Body of pancreas (tissue), 4 donors: ENCODE results near the gene OTOP1. TPM values are rescaled to one million over a fixed set of nuclear protein-coding genes. Genes with fewer than 3 reads are reported as not detected.
"Not testable (repeated sequence)": the region's sequence is repeated elsewhere in the genome, so short reads cannot be mapped to it uniquely, and the experiment has no call there.

ENCODE experiments used
- ATAC-seq: fragments of 150-250 bp; one replicate; pipeline ENCODE4 v1.9.1; 2016
- DNase-seq, 4 donors: peaks; one replicate each; pipeline ENCODE4 v3.0.0-alpha.2; 2019
- H3K27ac ChIP-seq, 4 donors: fragments of 200-600 bp; sonication (generic); 1 replicate in 3 of 4; 2 replicates in 1 of 4; pipeline versions ENCODE4 v1.5.1 to v1.6.1; 2016 to 2019; ENCODE audit warnings: mild to moderate bottlenecking in 1 of 4, mixed read lengths in 1 of 4, moderate library complexity in 1 of 4
- H3K27me3 ChIP-seq, 2 donors: fragments of 200-600 bp; sonication (generic); one replicate each; pipeline ENCODE4 v1.6.0; 2016; ENCODE audit warnings: mild to moderate bottlenecking in 1 of 2
- H3K36me3 ChIP-seq, 2 donors: fragments of 200-600 bp; sonication (generic); replicated peaks in 1 of 2; 2 replicates each; pipeline ENCODE4 v1.5.1; 2016; ENCODE audit warnings: low read depth in 2 of 2; ENCODE audit not compliant: insufficient read depth in 1 of 2
- H3K4me1 ChIP-seq: fragments of 200-600 bp; sonication (generic); one replicate; pipeline ENCODE4 v1.6.0; 2016
- H3K4me3 ChIP-seq, 2 donors: fragments of 200-600 bp; sonication (generic); 1 replicate in 1 of 2; 2 replicates in 1 of 2; pipeline ENCODE4 v1.5.1; 2016 to 2019
- H3K9me3 ChIP-seq, 3 donors: fragments of 200-600 bp; sonication (generic); 1 replicate in 2 of 3; 2 replicates in 1 of 3; pipeline ENCODE4 v1.5.1; 2016
- POLR2A ChIP-seq, 3 donors: fragments of 450-650 bp; IDR thresholded peaks; one replicate each; pipeline ENCODE4 v1.6.1; 2016; ENCODE audit warnings: antibody characterized with exemption in 3 of 3, mild to moderate bottlenecking in 2 of 3
- WGBS, 2 donors: methylation state at CpG; one replicate each; pipeline ENCODE4 v1.1.5; 2017; 5-methylcytosine and 5-hydroxymethylcytosine counted together
- intact Hi-C: fragments of 100-400 bp; cut with DNase I; formaldehyde crosslinking; loops from one replicate; pipeline ENCODE4 v1.15.1; 2023
- total RNA-seq, 2 donors: library from RNA; depleted of rRNA; stranded (reverse); fragments of >200 nt; gene quantifications; one replicate each; pipeline ENCODE4 v1.1.0, GENCODE V29; 2016
- TF ChIP-seq, protein P1 (sequence below), 7 experiments: fragments of 450-650 bp in 4 of 7; fragments of 200-600 bp in 3 of 7; sonication (generic) in 3 of 7; IDR thresholded peaks; one replicate each; pipeline ENCODE4 v1.5.1; 2016 to 2019; ENCODE audit warnings: antibody characterized with exemption in 7 of 7

Gene OTOP1
- total RNA-seq, 2 donors from 2014 or later, result not detected

DNA sequence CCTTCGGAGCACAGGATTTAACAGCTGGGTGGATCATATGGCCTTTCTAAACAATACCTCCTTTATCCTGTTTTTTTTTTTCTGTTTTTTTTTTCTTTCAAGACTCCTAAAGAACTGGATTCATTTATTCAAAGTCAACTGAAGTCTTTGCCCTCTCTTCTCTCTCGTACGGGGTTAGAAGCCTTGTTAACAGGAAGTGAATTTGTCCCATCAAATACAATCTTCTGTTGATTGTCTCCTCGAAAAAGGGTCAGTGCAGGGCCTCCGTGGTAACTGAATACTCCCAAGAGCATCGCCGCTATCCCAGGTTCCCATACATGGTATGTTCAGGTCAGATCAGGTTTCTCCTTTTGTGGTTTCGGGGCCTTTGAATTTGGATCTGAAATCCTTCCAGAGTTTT lies 23.1 kb upstream of the OTOP1 start:
- peaks cover 18% of the 10 kb centered on the region for H3K4me1 ChIP-seq
- no peaks in the 10 kb centered on the region for H3K27me3 ChIP-seq
- ATAC-seq (no peak), DNase-seq (no peak)
- no peak overlapping the region for H3K4me3 ChIP-seq
- H3K36me3 ChIP-seq, result peaks cover 0 to 2% of the 10 kb centered on the region in 2 donors
- intact Hi-C loops, result no loop called here
- no peaks in the 10 kb centered on the region for H3K9me3 ChIP-seq
- WGBS, 2 donors, result 75 to 76% methylated on average over 8 of the region's 8 CpGs
- TF ChIP-seq, protein P1, sequence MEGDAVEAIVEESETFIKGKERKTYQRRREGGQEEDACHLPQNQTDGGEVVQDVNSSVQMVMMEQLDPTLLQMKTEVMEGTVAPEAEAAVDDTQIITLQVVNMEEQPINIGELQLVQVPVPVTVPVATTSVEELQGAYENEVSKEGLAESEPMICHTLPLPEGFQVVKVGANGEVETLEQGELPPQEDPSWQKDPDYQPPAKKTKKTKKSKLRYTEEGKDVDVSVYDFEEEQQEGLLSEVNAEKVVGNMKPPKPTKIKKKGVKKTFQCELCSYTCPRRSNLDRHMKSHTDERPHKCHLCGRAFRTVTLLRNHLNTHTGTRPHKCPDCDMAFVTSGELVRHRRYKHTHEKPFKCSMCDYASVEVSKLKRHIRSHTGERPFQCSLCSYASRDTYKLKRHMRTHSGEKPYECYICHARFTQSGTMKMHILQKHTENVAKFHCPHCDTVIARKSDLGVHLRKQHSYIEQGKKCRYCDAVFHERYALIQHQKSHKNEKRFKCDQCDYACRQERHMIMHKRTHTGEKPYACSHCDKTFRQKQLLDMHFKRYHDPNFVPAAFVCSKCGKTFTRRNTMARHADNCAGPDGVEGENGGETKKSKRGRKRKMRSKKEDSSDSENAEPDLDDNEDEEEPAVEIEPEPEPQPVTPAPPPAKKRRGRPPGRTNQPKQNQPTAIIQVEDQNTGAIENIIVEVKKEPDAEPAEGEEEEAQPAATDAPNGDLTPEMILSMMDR (IDR thresholded peaks at IDR 0.05), result no peak
- TF ChIP-seq POLR2A (IDR thresholded peaks at IDR 0.05), result no peak
- H3K27ac ChIP-seq, result no peak overlapping the region

DNA sequence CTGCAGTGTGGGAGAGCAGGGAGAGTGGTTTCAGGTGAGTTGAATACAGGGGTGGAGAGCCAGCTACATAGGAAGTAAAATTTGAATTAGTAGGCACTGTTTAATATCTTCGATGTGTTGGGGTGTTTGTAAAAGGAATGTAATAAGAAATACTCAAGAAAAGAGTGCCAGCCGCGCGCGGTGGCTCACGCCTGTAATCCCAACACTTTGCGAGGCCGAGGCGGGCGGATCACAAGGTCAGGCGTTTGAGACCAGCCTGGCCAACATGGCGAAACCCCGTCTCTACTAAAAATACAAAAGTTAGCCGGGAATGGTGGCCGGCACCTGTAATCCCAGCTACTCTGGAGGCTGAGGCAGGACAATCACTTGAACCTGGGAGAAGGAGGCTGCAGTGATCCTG lies 22.6 kb upstream of the OTOP1 start:
- H3K9me3 ChIP-seq, intact Hi-C loops, H3K36me3 ChIP-seq, H3K27me3 ChIP-seq, H3K4me3 ChIP-seq, ATAC-seq, DNase-seq: not testable (repeated sequence)
- Histone ChIP-seq H3K27ac (peak overlapping the region in 1 of 4 donors; percentile 94), H3K4me1 (peaks cover 18% of the 10 kb centered on the region)
- 93 to 95% methylated on average over 12 to 15 of the region's 15 CpGs for WGBS, 2 donors

DNA sequence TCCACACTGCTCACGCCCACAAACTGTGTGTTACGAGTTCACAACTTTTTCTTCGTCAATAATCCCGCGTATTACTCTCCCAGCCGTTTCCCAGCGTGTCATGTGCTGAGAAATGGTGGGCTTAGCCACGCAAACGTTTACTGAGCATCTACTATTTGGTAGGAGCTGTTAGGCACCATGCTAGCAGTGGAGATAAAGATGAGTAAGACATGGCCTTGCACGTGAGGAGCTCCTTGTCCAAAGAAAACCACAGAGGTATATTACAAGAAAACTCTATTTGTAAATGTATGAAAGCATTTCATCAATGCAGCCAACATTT lies 22.1 kb upstream of the OTOP1 start:
- Histone ChIP-seq H3K9me3 (no peaks in the 10 kb centered on the region), H3K4me3 (peak overlapping the region; percentile 67 to 94), H3K4me1 (peaks cover 18% of the 10 kb centered on the region), H3K36me3 (peaks cover 0 to 5% of the 10 kb centered on the region in 2 donors), H3K27me3 (no peaks in the 10 kb centered on the region), H3K27ac (peak overlapping the region; percentile 90 to 94 (median 94))
- intact Hi-C loops, result no loop called here
- ATAC-seq, result no peak
- no peak for DNase-seq
- TF ChIP-seq POLR2A (IDR thresholded peaks at IDR 0.05), result no peak
- TF ChIP-seq, protein P1 (IDR thresholded peaks at IDR 0.05), result no peak
- WGBS, 2 donors, result 16 to 17% methylated on average over 10 of the region's 10 CpGs

DNA sequence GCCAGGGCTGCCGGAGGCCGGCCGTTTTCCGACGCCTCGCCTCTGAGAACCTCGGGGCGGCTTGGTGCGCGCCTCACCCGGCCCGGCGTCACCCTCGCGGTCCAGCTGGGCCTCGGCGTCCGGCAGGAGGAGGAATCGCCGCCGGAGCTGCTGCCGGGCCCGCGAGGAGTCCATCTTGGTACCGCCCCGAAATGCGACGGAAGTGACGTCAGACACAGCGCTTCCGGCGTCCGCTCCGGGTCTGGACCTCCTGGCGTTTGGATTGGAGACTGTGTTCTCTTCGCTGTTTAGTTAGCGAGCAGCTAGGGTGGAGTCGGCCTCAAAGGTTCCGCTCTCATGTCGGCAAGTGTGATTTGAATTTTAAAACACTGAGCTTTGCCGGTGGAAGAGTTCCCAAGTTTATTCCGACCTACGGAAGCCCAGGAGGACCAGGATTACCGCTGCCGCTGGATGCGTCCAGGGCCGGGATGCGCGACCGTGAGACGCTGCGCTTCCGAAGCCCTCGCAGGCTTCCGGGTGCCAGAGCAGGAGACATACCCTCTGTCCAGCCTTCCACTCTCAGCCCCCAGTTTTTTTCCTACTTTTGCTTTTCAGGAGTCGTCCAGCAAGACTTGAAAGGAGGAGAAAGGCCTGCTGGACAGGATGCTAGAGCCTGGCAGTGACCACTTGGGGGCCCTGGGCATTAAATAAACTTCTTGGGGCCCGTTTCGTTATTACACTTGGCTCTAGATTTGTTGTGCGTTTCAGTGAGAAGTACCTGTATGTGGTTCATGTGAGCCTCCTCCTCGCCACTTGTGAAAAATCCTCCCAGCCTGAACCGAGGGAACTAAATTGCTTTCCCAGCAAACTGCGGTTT lies 21.5 kb upstream of the OTOP1 start, which contains the start of gene TMEM128:
TMEM128 (minus strand) TSS at position 195 of the 856 bp plus-strand sequence; CDS start at position 174, 21 bp downstream.
- WGBS, 2 donors, result 1 to 14% methylated on average over 4 to 61 of the region's 62 CpGs
- Histone ChIP-seq H3K4me3 (peak within 1 kb of the TSS; percentile 67 to 94), H3K27ac (peak within 1 kb of the TSS; percentile 90 to 94 (median 94)), H3K4me1 (peaks cover 18% of the 10 kb centered on the region), H3K36me3 (peaks cover 0 to 5% of the 10 kb centered on the region in 2 donors), H3K27me3 (no peaks in the 10 kb centered on the region), H3K9me3 (no peaks in the 10 kb centered on the region)
- DNase-seq, result peak; percentile 92 to 94 (median 93)
- ATAC-seq, result peak; percentile 96
- intact Hi-C loops, result no loop called here
- TF ChIP-seq, protein P1 (IDR thresholded peaks at IDR 0.05), result peak in 4 of 7 experiments; percentile 39 to 58 (median 48)
- peak; percentile 62 to 89 (median 85) for TF ChIP-seq POLR2A (IDR thresholded peaks at IDR 0.05)

DNA sequence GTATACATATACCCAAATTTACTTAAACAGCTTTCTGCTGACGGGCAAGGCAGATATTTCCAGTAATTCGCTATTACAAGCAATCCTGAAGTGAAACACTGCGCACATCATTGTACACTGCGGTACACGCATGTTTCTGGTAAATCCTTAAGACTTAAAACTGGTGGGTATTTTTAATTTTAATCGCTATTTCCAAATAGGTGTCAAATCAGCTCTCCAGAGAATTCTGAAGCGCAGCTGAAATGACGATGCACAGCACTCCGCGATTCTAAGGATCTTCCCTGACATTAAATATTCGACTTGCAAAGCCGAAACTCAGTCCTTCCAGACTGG lies 20.9 kb upstream of the OTOP1 start:
- H3K36me3 ChIP-seq, result peaks cover 0 to 5% of the 10 kb centered on the region in 2 donors
- peaks cover 18% of the 10 kb centered on the region for H3K4me1 ChIP-seq
- H3K27ac ChIP-seq, result peak overlapping the region; percentile 90 to 94 (median 94)
- no peaks in the 10 kb centered on the region for H3K27me3 ChIP-seq
- WGBS, 2 donors, result 0% methylated on average over 6 to 12 of the region's 12 CpGs
- no peak for ATAC-seq
- H3K4me3 ChIP-seq, result peak overlapping the region; percentile 67 to 94
- intact Hi-C loops, result no loop called here
- no peak for DNase-seq
- no peak for TF ChIP-seq POLR2A (IDR thresholded peaks at IDR 0.05)
- TF ChIP-seq, protein P1 (IDR thresholded peaks at IDR 0.05), result no peak
- no peaks in the 10 kb centered on the region for H3K9me3 ChIP-seq
